GM21526 (cell line): Measurements from ENCODE around the gene ADSL.
"Not testable (repeated sequence)": the region's sequence is repeated elsewhere in the genome, so short reads cannot be mapped to it uniquely, and the experiment has no call there.

ENCODE experiments used
- ATAC-seq: cut with Tn5 transposase; IDR thresholded peaks from one replicate; pipeline ENCODE4 v1.9.1; 2021; ENCODE audit warnings: moderate library complexity; ENCODE audit not compliant: unreplicated experiment, low FRiP score

Gene ADSL

DNA sequence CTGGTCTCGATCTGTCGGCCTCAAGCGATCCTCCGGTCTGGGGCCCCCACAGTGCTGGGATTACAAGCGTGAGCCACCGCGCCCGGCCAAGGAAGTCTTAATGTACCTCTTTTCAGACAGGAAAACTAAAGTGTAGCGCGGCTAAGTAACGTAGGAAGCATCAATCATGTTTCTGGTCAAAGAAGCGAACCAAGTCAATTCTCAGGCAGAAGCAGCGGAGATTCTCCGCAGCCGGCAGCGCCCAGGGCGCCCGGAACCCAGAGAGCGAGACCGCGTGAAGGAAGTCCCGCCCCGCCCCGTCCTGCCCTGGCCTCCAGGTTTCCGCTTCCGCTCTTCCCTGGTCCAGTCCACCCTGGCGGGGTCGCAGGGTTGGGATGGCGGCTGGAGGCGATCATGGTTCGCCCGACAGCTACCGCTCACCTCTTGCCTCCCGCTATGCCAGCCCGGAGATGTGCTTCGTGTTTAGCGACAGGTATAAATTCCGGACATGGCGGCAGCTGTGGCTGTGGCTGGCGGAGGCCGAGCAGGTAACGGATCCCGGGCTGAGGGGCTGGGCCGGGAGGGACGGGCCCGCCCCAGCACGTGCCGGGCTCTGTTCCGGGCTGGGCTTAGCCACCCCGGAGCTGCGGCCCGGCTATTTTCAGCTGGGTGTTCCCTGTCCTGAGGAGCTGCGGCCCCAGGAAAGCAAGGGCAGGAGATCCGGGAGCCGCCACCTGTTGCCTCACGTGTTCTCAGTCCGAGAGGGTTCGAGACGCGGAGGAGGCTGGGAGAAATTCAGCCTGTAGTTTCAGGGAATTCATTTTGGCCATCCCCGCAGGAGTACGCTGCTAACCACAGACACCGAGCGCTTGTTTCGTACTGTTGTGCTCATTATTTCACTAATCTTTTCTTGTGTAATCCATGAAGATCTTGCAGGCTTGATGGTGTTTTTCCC is at the start of gene ADSL:
ADSL (plus strand) TSS at position 316 of the 934 bp plus-strand sequence; CDS start at position 375, 59 bp downstream.
- ATAC-seq = peak; percentile 64

DNA sequence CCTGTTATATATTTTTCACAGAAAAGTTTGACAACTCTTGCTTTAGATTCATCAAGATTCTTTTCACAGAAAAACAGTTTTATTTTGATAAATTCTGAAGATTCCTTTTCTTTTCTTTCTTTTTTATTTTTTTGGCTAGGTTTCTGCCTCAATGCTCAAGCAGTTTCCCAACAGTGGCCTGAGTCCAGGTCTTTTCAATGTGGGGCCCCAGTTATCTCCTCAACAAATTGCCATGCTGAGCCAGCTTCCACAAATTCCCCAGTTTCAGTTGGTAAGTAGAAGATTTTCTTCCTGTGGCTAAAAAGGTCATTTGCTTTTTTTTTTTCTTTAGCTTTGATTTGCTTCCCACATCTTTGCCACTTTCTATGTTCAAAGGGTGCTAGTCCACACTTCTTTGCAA is 46.0 kb upstream of the ADSL start:
- no peak for ATAC-seq

DNA sequence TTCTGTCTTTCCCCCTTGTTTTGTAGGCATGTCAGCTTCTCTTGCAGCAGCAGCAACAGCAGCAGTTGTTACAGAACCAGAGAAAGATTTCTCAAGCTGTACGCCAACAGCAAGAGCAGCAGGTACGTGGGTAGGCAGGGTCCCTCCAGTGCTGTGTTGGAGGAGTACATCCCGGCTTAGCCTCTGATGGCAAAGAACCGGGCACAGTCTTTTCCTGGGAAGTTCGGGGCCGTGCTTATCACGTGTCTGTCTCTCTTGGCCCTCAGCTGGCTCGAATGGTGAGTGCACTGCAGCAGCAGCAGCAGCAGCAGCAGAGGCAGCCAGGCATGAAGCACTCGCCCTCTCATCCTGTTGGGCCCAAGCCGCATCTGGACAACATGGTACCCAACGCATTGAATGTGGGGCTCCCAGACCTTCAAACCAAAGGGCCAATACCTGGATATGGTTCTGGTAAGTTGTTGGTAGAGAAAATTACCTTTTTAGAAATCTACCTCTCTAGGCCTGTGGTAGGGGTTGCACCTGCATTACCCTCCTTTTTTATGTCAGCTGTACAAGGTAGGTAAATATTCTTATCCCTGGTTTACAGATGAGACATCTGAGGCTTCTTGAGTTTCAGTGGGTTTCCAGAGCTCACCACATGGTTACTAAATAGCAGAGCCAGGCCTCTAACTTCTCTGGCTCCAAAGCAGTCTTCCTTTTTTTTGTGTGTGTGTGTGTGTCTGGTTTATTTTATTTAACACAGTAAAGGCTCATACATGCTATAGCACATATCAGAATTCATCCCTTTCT is 45.2 kb upstream of the ADSL start:
- no peak for ATAC-seq

DNA sequence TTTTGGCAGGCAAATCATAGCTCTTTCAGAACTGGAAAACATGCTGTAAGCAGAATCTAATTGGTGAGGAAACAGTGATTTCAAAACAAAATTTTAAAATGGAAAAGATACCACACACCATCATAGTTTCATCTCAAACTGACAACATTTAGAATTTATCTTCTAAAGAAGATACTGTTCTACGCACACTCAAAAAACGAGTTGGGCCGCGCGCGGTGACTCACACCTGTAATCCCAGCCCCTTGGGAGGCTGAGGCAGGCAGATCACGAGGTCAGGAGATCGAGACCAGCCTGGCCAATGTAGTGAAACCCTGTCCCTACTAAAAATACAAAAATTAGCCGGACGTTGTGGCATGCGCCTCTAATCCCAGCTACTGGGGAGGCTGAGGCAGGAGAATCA is 44.2 kb upstream of the ADSL start:
- ATAC-seq = no peak

DNA sequence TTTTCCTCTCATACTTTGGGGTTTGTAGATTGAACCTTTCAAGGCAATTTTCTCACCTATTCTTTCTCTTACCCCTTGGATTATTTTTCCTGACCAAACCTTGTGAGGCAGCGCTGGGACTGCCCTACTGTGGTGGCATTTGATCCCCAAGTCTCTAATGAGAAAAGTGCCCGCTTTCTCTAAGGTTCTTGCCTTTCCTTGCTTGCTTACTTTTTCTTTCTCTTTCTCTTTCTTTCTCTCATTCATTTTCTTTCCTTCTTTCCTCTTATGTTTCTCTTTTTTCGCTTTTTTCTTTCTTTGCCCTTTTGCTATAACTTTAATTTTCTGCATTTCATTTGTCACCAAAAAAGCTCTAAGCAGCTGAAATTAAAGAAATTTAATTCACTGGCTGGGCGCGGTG is 40.7 kb upstream of the ADSL start:
- no peak for ATAC-seq

DNA sequence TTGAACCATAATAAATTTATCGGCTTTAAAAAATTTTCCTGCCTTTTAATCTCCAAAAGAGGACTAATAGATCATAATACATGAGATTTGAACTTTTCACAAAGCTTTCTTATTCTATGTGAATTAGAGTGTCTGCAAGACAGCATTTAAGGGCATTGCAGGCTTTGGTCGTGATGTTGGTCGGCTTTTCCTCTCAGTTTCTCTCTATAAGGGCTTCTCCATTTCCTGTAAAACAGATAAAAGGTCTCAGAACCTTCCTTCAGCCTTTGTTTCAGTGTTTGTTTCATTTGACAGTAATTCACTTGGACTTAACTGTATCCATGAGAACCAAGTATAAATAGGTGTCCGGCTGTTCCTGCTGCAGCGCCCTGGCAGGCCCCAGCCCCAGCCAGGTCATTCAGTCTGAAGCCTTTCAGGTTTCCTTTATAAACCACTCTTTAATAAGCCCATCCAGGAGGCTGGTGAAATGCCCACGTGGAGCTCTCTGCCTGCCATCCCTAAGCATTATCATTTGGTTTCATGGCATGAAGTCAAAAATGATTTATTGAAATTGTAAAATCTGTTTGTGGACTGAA is 37.2 kb upstream of the ADSL start:
- ATAC-seq = no peak

DNA sequence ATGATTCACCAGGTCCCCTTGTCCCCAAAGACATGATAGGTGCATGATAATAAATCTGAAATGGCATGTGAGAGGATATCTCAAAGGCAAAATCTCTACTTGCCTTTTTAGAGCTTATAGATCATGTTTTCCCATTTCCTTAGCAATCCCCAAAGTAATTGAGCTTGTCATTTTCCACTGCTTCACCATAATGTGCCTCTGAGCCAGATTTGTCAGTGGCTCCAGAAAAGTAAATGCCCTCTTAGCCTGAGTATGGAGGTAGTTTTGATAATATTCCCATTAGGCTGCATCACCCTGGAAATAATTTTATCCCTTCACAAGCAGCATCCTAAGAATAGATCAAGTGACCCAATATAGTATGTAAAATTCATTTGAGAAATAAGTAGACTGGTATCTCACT is 36.7 kb upstream of the ADSL start:
- no peak for ATAC-seq

DNA sequence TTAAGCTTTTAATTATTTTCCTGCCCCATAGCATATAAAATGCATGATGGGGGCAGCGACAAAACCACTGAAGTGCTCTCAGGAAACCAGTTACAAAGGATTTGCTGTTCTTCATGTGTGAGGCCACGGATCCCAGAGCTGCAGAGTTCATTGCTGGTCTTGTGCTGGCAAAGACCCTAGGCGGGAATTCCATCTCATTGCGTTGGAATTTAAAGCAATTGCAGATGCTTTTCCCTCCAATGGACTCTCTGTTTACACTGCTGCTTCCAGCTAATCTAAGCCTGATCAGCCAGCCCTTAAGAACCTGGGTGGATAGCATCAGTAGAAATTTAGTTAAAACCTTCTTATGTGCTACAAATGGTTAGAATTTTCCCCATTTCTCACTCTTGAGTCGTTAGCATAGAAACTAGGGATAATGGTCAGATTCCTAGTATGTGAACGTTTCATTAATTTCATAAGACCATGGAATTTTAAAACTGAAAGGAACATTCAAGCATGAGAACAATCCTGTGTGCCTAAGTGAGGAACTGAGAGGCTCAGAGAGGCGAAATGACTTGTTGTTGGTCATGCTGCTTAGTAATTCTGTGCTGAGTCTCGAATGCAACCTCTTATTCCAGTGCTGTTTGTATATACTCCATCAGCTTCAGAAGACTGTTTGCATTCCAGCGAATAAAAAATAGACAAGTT is 36.1 kb upstream of the ADSL start:
- no peak for ATAC-seq

DNA sequence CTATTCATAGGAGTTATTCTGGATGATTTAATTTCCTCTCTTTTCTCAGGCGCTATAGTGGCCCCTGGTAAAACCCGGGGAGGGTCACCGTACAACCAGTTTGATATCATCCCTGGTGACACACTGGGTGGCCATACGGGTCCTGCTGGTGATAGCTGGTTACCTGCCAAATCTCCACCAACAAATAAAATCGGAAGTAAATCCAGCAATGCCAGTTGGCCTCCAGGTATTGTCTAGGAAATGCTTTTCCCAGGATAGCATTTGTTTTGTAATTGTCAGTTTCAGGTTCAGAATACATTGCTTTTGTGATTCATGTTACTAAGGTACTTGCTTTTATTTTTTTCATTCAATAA is 35.6 kb upstream of the ADSL start:
- ATAC-seq = no peak

DNA sequence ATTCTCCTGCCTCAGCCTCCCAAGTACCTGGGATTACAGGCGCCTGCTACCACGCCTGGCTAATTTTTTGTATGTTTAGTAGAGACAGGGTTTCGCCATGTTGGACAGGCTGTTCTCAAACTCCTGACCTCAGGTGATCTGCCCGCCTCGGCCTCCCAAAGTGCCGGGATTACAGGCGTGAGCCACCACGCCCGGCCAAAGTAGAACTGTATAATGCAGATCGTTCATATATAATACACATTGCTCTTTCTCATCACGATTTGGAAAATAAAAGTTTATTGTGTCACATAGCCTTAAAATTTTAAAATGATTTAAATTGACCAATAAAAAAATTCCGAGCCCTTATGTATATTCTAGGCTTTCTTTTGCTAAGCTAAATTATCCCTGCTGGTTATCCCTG is 34.7 kb upstream of the ADSL start:
- not testable (repeated sequence) for ATAC-seq

DNA sequence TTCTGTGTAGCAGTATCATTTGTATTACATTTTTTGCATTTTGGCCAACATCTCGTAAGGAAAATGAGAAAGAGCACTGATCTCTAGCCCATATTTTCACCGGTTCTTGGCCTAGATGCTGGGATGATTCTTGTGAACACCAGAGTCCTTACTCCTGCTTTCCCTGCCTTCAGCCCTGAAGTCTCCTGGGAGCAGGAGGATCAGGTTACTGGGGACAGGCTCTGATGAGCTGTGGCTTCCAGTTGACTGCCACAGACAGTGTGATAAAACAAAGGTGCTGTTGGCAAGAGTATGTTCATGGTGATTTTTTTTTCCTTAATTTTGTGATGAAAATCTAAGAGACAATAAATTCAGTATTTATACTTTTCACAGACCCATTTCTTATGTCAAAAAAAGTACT is 34.2 kb upstream of the ADSL start:
- ATAC-seq = no peak

DNA sequence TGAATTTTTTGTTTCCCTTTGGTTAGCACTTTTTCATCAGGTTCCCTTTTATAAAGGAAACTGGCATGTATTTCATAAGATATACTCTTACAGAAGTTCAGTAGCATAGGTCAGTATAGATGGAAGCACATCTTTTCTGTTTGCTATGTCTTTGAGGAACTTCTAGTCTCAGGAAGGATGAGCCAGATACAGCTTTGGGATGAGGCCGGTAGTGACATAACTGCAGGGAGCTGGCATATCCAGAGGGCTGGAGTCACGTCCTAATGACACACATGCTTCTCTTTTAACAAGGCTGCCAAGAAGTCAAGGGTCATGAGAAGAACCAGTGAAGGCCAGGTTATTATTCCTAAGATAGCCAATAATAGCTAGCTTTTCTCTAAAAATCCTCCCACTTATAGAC is 33.3 kb upstream of the ADSL start:
- no peak for ATAC-seq

DNA sequence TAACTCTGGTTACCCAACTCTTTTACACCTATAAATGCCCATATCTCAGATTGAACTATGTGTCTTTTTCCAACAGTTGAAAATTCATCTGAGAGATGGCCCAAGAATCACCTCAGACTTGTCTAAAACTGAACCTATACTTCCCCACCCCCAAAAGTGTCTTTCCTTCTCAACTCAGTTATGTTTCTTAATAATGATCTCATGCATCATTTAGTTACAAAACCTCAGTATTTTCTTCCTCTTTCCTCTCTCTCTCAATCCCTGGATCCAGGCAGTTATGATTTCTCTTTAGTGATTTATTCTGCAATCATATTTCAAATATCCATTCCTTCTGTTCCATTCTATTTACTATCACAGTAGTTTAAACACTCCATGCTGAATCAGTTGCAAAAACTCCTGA is 32.3 kb upstream of the ADSL start:
- no peak for ATAC-seq

DNA sequence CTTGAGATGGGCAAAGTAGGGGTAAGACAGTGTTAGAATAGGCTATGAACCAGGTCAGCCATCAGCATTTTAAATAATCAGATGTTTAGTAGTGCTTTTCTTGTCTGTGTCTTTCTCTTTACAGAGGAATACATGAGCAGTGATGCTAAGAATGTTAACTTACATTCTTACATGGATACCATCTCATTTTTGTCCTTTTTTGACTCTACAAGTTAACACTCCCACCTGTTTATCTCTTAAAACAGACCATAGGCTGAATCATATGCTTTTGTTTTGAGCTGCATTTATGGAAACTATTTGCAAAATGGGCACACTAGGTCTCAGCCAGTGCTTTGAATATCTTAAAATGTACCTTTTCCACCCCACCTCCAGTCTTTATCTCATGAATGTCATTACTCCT is 25.6 kb upstream of the ADSL start:
- no peak for ATAC-seq

DNA sequence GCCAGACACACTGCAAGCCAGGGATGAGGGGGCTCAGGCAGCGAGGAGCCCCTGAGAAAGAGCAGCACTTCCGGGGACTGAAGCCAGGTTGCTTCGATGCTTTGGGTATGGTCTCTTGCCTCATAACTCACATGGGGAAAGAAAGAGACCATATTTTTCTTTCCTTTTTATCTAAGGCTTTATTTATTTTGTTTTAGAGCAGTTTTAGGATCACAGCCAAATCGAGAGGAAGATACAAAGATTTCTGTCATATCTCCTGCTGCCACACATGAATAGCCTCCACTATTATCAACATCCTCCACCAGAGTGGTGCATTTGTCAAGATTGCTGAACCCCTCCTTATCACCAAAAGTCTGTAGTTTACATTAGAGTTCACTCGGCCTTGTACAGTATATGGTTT is 24.3 kb upstream of the ADSL start:
- no peak for ATAC-seq

DNA sequence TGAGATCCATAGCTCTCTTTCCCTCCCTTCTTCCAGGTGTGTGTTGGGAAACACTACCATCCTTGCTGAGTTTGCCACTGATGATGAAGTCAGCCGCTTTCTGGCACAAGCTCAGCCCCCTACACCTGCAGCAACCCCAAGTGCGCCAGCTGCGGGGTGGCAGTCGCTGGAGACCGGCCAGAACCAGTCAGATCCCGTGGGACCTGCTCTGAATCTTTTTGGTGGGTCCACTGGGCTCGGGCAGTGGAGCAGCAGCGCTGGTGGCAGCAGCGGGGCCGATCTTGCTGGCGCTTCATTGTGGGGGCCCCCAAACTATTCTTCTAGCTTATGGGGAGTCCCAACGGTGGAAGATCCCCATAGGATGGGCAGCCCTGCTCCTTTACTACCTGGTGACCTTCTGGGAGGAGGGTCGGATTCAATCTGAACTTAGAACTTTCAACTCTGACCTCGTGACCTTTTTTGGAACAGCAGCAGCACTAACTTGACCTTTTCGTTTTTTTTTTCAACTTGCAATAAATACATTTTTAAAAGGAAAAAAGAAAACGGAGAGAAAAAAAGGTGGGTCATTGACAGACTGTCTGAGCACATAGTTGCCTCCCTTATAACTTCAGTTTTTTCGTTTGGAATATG is 23.4 kb upstream of the ADSL start:
- no peak for ATAC-seq

DNA sequence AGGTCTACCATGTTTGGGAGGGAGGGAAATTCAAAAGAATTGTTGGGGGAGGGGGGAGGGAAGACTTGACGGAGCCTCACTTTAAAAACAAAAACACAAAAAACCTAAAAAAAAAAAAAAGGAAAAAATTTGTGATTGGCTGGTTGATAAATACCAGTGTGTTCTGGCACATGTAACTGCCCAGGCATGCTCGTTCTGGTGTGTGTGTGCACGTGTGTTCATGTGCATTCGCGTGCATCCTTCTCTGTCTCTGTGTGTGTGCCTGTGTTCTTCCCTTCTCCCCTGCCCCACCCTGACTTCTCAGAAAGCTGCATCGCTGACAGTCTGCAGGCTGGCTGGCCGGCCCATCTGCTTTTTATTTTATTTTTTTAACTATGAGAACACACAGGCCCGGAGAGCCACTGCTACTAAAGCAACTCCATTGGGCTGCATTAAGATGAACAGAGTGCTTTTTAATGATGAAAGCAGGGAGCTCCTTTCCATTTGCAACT is 22.6 kb upstream of the ADSL start:
- no peak for ATAC-seq

DNA sequence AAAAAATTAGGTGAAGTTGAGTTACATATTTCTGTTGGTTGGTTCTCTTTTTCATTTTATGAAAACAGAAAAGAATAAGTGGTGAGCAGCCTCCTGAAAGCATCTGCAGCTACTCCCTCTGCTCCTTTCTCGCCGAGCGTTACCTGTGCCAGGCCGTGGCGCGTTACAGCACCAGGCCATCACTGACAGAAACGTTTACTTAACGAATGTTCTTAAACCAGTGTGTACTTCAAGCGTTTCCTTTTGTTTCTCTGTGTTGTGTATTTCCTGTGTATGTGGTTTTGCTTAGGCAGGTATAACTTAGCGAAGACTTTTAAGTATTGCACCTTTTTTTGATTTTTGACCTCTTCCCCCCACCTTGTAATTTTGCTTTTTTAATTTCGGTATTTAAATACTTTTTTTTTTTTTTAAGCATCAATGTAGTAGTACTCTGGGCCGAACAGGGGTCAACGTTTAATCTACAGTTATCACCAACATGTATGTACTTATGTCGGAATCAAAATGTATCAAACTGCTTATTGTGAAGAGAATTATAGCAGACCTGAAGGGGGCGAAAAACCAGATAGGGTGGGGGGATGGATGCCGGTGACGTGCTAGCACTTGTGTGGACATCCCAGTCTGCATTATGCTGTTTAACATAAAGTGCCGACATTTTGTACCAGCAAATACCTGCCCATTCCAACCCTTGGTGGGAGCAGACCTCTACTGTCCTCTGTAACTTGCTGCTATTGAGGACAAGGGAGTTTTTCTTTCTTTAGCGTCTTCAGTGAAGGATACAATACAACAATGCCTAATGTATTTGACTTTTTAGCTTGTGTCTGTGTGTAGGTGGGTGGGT is 21.6 kb upstream of the ADSL start:
- ATAC-seq = no peak

DNA sequence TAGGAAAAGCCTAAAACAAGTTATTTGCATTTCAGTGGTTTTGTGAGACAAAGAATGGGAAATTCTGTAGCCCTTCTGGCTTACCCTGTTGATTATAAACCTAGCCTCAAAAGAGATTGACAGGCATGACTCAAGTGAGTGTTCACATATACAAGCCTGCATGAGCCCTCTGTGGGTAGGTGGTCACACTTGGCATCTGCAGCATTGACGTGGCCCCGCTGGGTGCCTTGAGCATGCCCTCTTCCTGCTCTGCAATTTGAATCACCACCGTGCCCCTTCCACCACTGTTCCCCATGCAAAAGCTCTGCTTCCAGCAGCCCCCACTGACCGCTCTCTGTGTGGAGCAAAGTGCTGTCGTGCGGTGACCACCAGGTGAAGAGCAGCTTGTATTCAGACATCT is 21.0 kb upstream of the ADSL start:
- ATAC-seq = no peak
